HCT116 (cell line): ENCODE data around the gene CHL1. TPM values are rescaled to one million over a fixed set of nuclear protein-coding genes. Genes with fewer than 3 reads are reported as not detected.

Experiments
- ATAC-seq: fragments of 200-7000 bp; cut with Tn5 transposase; 2 replicates; pipeline ENCODE4 v1.9.1; 2020; ENCODE audit warnings: mild to moderate bottlenecking, moderate library complexity
- BruUV-seq: library from RNA; stranded (reverse); fragments of 400-500 nt; replicated peaks from 2 replicates; lab custom pipeline; 2021; lab: Mats Ljungman, UMichigan
- CTCF ChIA-PET: fragments of 300-600 bp; sonication (Branson Sonifier 250); formaldehyde crosslinking; loops from one replicate; lab custom pipeline; 2021; ENCODE audit warnings: antibody characterized with exemption; lab: Charles Lee
- POLR2A ChIA-PET: fragments of 300-600, 350-600 bp; sonication (Branson Sonifier 250); formaldehyde crosslinking; loops from one replicate; lab custom pipeline; 2021; ENCODE audit warnings: antibody characterized with exemption; lab: Charles Lee
- RAD21 ChIA-PET, 2 experiments: fragments of 300-600 bp; sonication (Branson Sonifier 250); formaldehyde crosslinking; loops; one replicate each; lab custom pipeline; 2023; ENCODE audit warnings: low total read pairs in 2 of 2; ENCODE audit not compliant: uncharacterized antibody in 2 of 2, unreplicated experiment in 2 of 2, low non-redundant PET in 1 of 2; lab: Charles Lee
- DNase-seq: peaks from one replicate; pipeline ENCODE4 v3.0.0-alpha.2; 2010; ENCODE audit warnings: low read depth, low spot score
- H2AFZ ChIP-seq: fragments of 200-600 bp; shearing (Covaris generic), sonication (generic); 2 replicates; pipeline ENCODE4 v1.6.1; 2017; ENCODE audit warnings: low read depth, mixed run types, mixed read lengths, antibody characterized with exemption, low read length; ENCODE audit not compliant: poor library complexity, severe bottlenecking
- H3K27ac ChIP-seq: 2 replicates; pipeline ENCODE4 v1.5.1; 2012; ENCODE audit warnings: low read depth, low read length
- H3K27me3 ChIP-seq: fragments of 200-600 bp; sonication (generic); 2 replicates; pipeline ENCODE4 v1.6.1; 2016; ENCODE audit warnings: mixed run types, low read length, mixed read lengths; ENCODE audit not compliant: insufficient read depth
- H3K36me3 ChIP-seq, 2 experiments: fragments of 200-500 bp in 1 of 2; fragments of 200-600 bp in 1 of 2; sonication (Bioruptor generic) in 1 of 2; sonication (generic) in 1 of 2; 2 replicates each; pipeline versions ENCODE4 v1.5.1 to v1.6.1; 2014 to 2016; ENCODE audit warnings: low read length in 2 of 2, inconsistent platforms in 1 of 2, mixed read lengths in 1 of 2, mixed run types in 1 of 2; ENCODE audit not compliant: insufficient read depth in 2 of 2, control insufficient read depth in 1 of 2
- H3K4me1 ChIP-seq, 2 experiments: fragments of 200-600 bp in 1 of 2; sonication (generic) in 1 of 2; 2 replicates each; pipeline versions ENCODE4 v1.5.1 to v1.6.1; 2012 to 2017; ENCODE audit warnings: low read length in 2 of 2, inconsistent platforms in 1 of 2, mild to moderate bottlenecking in 1 of 2, mixed read lengths in 1 of 2, mixed run types in 1 of 2, moderate library complexity in 1 of 2; ENCODE audit not compliant: insufficient read depth in 2 of 2, control insufficient read depth in 1 of 2
- H3K4me2 ChIP-seq: fragments of 200-600 bp; sonication (generic); 2 replicates; pipeline ENCODE4 v1.6.1; 2017; ENCODE audit warnings: mixed run types, low read length, mixed read lengths
- H3K4me3 ChIP-seq, 2 experiments: fragments of 200-600 bp in 1 of 2; sonication (generic) in 1 of 2; replicated peaks in 1 of 2; 2 replicates each; pipeline ENCODE4 v1.5.1; 2011 to 2016; ENCODE audit warnings: low read length in 2 of 2, control low read depth in 1 of 2, low read depth in 1 of 2, mild to moderate bottlenecking in 1 of 2, mixed read lengths in 1 of 2, mixed run types in 1 of 2
- H3K79me2 ChIP-seq: fragments of 200-600 bp; sonication (generic); 2 replicates; pipeline ENCODE4 v1.6.1; 2017; ENCODE audit warnings: mild to moderate bottlenecking, mixed run types, low read length, moderate library complexity, mixed read lengths; ENCODE audit not compliant: insufficient read depth
- H3K9ac ChIP-seq: fragments of 200-600 bp; sonication (generic); 2 replicates; pipeline ENCODE4 v1.6.1; 2016; ENCODE audit warnings: low read length, mixed read lengths
- H3K9me2 ChIP-seq: fragments of 200-600 bp; sonication (generic), shearing (Covaris generic); 2 replicates; pipeline ENCODE4 v1.6.1; 2017; ENCODE audit warnings: mixed run types, mild to moderate bottlenecking, moderate library complexity; ENCODE audit not compliant: insufficient read depth
- H3K9me3 ChIP-seq, 2 experiments: fragments of 200-500 bp in 1 of 2; fragments of 200-600 bp in 1 of 2; sonication (Bioruptor generic) in 1 of 2; sonication (generic) in 1 of 2; 2 replicates each; pipeline ENCODE4 v1.6.1; 2014 to 2017; ENCODE audit warnings: low read length in 2 of 2, mixed read lengths in 2 of 2, inconsistent platforms in 1 of 2, low read depth in 1 of 2, mild to moderate bottlenecking in 1 of 2, mixed run types in 1 of 2, moderate library complexity in 1 of 2; ENCODE audit not compliant: control insufficient read depth in 1 of 2, insufficient read depth in 1 of 2
- H4K20me1 ChIP-seq: fragments of 200-600 bp; sonication (generic), shearing (Covaris generic); 2 replicates; pipeline ENCODE4 v1.6.1; 2017; ENCODE audit warnings: mixed run types, mild to moderate bottlenecking, moderate library complexity; ENCODE audit not compliant: insufficient read depth
- CBX3 ChIP-seq: IDR thresholded peaks from 2 replicates; pipeline ENCODE4 v1.6.1; 2012; ENCODE audit warnings: low read depth
- EGR1 ChIP-seq: IDR thresholded peaks from 2 replicates; pipeline ENCODE4 v1.6.1; 2012; ENCODE audit warnings: low read depth
- ELF1 ChIP-seq: IDR thresholded peaks from 2 replicates; pipeline ENCODE4 v1.6.1; 2012; ENCODE audit warnings: low read depth, borderline replicate concordance
- EZH2 ChIP-seq: fragments of 200-600 bp; sonication (generic); IDR thresholded peaks from 2 replicates; pipeline ENCODE4 v1.6.1; 2017; ENCODE audit warnings: antibody characterized with exemption, mixed run types
- JUND ChIP-seq: IDR thresholded peaks from 2 replicates; pipeline ENCODE4 v1.6.1; 2012
- MAX ChIP-seq: IDR thresholded peaks from 2 replicates; pipeline ENCODE4 v1.6.1; 2012
- POLR2A ChIP-seq: IDR thresholded peaks from 2 replicates; pipeline ENCODE4 v1.7.0; 2011; ENCODE audit warnings: borderline replicate concordance; ENCODE audit not compliant: insufficient read depth, insufficient read length; ENCODE audit errors: extremely low read depth
- RAD21 ChIP-seq: IDR thresholded peaks from 2 replicates; pipeline ENCODE4 v1.6.1; 2012; ENCODE audit warnings: low read depth, mild to moderate bottlenecking
- SIN3A ChIP-seq: IDR thresholded peaks from 2 replicates; pipeline ENCODE4 v1.6.1; 2012; ENCODE audit warnings: low read depth
- TCF7L2 ChIP-seq: IDR thresholded peaks from 2 replicates; pipeline ENCODE4 v1.7.0; 2011; ENCODE audit warnings: borderline replicate concordance, inconsistent platforms; ENCODE audit not compliant: insufficient read depth, insufficient read length; ENCODE audit errors: extremely low read depth
- YY1 ChIP-seq: IDR thresholded peaks from 2 replicates; pipeline ENCODE4 v1.6.1; 2011; ENCODE audit warnings: low read length, low read depth, moderate library complexity, mild to moderate bottlenecking; ENCODE audit not compliant: insufficient replicate concordance; ENCODE audit errors: extremely low read depth
- ZNF274 ChIP-seq: fragments of 200-500 bp; sonication (Bioruptor generic); IDR thresholded peaks from 2 replicates; pipeline ENCODE4 v1.6.1; 2014; ENCODE audit warnings: mild to moderate bottlenecking, low read depth, low read length, inconsistent platforms
- intact Hi-C: fragments of 100-400 bp; cut with micrococcal nuclease; formaldehyde crosslinking; loops from 2 replicates; pipeline ENCODE4 v1.10.0; 2022
- total RNA-seq: library from RNA; stranded (reverse); gene quantifications from one replicate; pipeline ENCODE4 v1.2.1, GENCODE V29; 2021; ENCODE audit not compliant: unreplicated experiment
- TF ChIP-seq, protein P1 (sequence below): IDR thresholded peaks from 2 replicates; pipeline ENCODE4 v1.6.1; 2012; ENCODE audit warnings: low read depth
- TF ChIP-seq, protein P2 (sequence below), 3 experiments: fragments of 200-600 bp in 1 of 3; sonication (generic) in 1 of 3; IDR thresholded peaks in 2 of 3; conservative IDR thresholded peaks in 1 of 3; 2 replicates each; pipeline ENCODE4 v1.5.1; 2012 to 2017; ENCODE audit warnings: low read depth in 2 of 3, low read length in 2 of 3, antibody characterized with exemption in 1 of 3, borderline replicate concordance in 1 of 3, control low read depth in 1 of 3, mild to moderate bottlenecking in 1 of 3, mixed read lengths in 1 of 3, mixed run types in 1 of 3, moderate library complexity in 1 of 3; ENCODE audit not compliant: insufficient read depth in 1 of 3
- TF ChIP-seq, protein P3 (sequence below): IDR thresholded peaks from 2 replicates; pipeline ENCODE4 v1.6.1; 2012

Gene CHL1
- total RNA-seq, 1 experiment from 2014 or later, result not detected

- H3K27ac ChIP-seq, result no peak overlapping the region
- intact Hi-C loops, result no loop called here
- ChIA-PET RAD21 (no interaction called here), CTCF (no interaction called here), POLR2A (no interaction called here)
- H3K79me2 ChIP-seq, result no peaks in the 10 kb centered on the region
- H3K9me3 ChIP-seq, result peaks cover 0 to 12% of the 10 kb centered on the region in 2 experiments; a peak in 2 of 4 replicates
- no TSS peak for BruUV-seq
- H3K27me3 ChIP-seq, result no peaks in the 10 kb centered on the region
- H3K4me3 ChIP-seq, result no peak overlapping the region
- DNase-seq (no peak), ATAC-seq (no peak)
- no peaks in the 10 kb centered on the region for H3K36me3 ChIP-seq
- no peaks in the 10 kb centered on the region for H3K4me1 ChIP-seq
- TF ChIP-seq YY1, result no peak
- no peak overlapping the region for H3K9ac ChIP-seq
- no peaks in the 10 kb centered on the region for H4K20me1 ChIP-seq
- H3K4me2 ChIP-seq, result no peak overlapping the region
- H3K9me2 ChIP-seq, result no peaks in the 10 kb centered on the region
- no peak overlapping the region for H2AFZ ChIP-seq
Observed at GRCh38 chr3:194001-194400, 2.6 kb upstream of the CHL1 start.

DNA sequence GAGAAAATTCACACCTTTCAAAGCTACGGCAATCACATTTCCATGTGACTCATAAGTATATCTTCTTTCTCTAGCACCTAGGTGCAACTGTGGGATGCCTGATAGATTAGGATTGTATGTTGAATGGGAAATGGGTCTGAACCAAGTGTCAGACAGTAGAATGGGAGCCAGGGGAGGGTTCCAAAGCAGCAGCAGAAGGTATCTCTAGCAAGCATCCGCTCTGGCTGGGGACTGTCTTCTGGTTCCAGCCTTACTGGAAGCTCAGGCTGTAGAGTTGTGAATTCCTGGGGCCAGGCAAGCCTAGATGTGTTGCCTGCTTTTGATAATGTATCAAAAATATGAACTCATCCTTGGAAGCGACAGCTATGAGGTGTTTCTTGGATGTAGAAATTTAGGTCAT, 2.1 kb upstream of the CHL1 start:
- Histone ChIP-seq H3K36me3 (no peaks in the 10 kb centered on the region), H3K4me2 (no peak overlapping the region), H3K9ac (no peak overlapping the region), H3K79me2 (no peaks in the 10 kb centered on the region), H3K9me2 (no peaks in the 10 kb centered on the region), H3K27ac (no peak overlapping the region), H4K20me1 (no peaks in the 10 kb centered on the region), H3K9me3 (peaks cover 3 to 13% of the 10 kb centered on the region in 2 experiments; a peak in 2 of 4 replicates), H3K27me3 (no peaks in the 10 kb centered on the region), H3K4me1 (no peaks in the 10 kb centered on the region), H2AFZ (no peak overlapping the region), H3K4me3 (no peak overlapping the region)
- DNase-seq, result no peak
- ATAC-seq, result no peak
- intact Hi-C loops, result no loop called here
- RAD21 ChIA-PET, result no interaction called here
- CTCF ChIA-PET, result no interaction called here
- no TSS peak for BruUV-seq
- TF ChIP-seq, protein P1, sequence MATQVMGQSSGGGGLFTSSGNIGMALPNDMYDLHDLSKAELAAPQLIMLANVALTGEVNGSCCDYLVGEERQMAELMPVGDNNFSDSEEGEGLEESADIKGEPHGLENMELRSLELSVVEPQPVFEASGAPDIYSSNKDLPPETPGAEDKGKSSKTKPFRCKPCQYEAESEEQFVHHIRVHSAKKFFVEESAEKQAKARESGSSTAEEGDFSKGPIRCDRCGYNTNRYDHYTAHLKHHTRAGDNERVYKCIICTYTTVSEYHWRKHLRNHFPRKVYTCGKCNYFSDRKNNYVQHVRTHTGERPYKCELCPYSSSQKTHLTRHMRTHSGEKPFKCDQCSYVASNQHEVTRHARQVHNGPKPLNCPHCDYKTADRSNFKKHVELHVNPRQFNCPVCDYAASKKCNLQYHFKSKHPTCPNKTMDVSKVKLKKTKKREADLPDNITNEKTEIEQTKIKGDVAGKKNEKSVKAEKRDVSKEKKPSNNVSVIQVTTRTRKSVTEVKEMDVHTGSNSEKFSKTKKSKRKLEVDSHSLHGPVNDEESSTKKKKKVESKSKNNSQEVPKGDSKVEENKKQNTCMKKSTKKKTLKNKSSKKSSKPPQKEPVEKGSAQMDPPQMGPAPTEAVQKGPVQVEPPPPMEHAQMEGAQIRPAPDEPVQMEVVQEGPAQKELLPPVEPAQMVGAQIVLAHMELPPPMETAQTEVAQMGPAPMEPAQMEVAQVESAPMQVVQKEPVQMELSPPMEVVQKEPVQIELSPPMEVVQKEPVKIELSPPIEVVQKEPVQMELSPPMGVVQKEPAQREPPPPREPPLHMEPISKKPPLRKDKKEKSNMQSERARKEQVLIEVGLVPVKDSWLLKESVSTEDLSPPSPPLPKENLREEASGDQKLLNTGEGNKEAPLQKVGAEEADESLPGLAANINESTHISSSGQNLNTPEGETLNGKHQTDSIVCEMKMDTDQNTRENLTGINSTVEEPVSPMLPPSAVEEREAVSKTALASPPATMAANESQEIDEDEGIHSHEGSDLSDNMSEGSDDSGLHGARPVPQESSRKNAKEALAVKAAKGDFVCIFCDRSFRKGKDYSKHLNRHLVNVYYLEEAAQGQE, result no peak
- no peak for TF ChIP-seq YY1
- TF ChIP-seq MAX, result no peak
- TF ChIP-seq CBX3, result no peak
- TF ChIP-seq ZNF274, result no peak
- no peak for TF ChIP-seq EZH2
- TF ChIP-seq, protein P2, sequence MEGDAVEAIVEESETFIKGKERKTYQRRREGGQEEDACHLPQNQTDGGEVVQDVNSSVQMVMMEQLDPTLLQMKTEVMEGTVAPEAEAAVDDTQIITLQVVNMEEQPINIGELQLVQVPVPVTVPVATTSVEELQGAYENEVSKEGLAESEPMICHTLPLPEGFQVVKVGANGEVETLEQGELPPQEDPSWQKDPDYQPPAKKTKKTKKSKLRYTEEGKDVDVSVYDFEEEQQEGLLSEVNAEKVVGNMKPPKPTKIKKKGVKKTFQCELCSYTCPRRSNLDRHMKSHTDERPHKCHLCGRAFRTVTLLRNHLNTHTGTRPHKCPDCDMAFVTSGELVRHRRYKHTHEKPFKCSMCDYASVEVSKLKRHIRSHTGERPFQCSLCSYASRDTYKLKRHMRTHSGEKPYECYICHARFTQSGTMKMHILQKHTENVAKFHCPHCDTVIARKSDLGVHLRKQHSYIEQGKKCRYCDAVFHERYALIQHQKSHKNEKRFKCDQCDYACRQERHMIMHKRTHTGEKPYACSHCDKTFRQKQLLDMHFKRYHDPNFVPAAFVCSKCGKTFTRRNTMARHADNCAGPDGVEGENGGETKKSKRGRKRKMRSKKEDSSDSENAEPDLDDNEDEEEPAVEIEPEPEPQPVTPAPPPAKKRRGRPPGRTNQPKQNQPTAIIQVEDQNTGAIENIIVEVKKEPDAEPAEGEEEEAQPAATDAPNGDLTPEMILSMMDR (IDR thresholded peaks at IDR 0.05 in 2 of 3, conservative IDR thresholded peaks at IDR 0.05 in 1 of 3; ENCODE audit: borderline replicate concordance in 1 of 3, insufficient read depth in 1 of 3, low read depth in 2 of 3, low read length in 2 of 3), result no peak
- TF ChIP-seq EGR1, result no peak
- TF ChIP-seq POLR2A, result no peak
- no peak for TF ChIP-seq JUND
- TF ChIP-seq RAD21, result no peak
- no peak for TF ChIP-seq ELF1
- TF ChIP-seq, protein P3, sequence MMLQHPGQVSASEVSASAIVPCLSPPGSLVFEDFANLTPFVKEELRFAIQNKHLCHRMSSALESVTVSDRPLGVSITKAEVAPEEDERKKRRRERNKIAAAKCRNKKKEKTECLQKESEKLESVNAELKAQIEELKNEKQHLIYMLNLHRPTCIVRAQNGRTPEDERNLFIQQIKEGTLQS, result no peak
- TF ChIP-seq SIN3A, result no peak
- no peak for TF ChIP-seq TCF7L2
- POLR2A ChIA-PET, result no interaction called here
